SU-DHL-6 (cell line): ENCODE results near the gene ZNF804B.

Source experiments
- H2AFZ ChIP-seq: fragments of 200-600 bp; sonication (generic); 2 replicates; pipeline ENCODE4 v1.6.1; 2014; ENCODE audit warnings: low read depth, mild to moderate bottlenecking, moderate library complexity, mixed read lengths, antibody characterized with exemption, low read length; ENCODE audit not compliant: severe bottlenecking
- H3F3A ChIP-seq: fragments of 200-600 bp; shearing (Covaris generic); 2 replicates; pipeline ENCODE4 v1.6.0; 2016; ENCODE audit warnings: antibody characterized with exemption, mild to moderate bottlenecking; ENCODE audit not compliant: insufficient read depth
- H3K27ac ChIP-seq: fragments of 200-600 bp; sonication (generic); 2 replicates; pipeline ENCODE4 v1.5.1; 2016; ENCODE audit warnings: low read depth, mild to moderate bottlenecking, low read length, moderate library complexity, mixed read lengths
- H3K27me3 ChIP-seq: fragments of 200-600 bp; sonication (generic), shearing (Covaris generic); 2 replicates; pipeline ENCODE4 v1.6.0; 2014; ENCODE audit warnings: mild to moderate bottlenecking, low read length
- H3K36me3 ChIP-seq: fragments of 200-600 bp; sonication (generic); 2 replicates; pipeline ENCODE4 v1.6.1; 2014; ENCODE audit warnings: mild to moderate bottlenecking, low read length, mixed read lengths
- H3K4me2 ChIP-seq: fragments of 300-600, 200-600 bp; shearing (Covaris generic), sonication (generic); 2 replicates; pipeline ENCODE4 v1.6.0; 2014; ENCODE audit warnings: low read length, low read depth, mild to moderate bottlenecking; ENCODE audit not compliant: poor library complexity, severe bottlenecking
- H3K4me3 ChIP-seq: fragments of 200-600 bp; sonication (generic); 2 replicates; pipeline ENCODE4 v1.5.1; 2014; ENCODE audit warnings: antibody characterized with exemption, low read length, mild to moderate bottlenecking, mixed read lengths; ENCODE audit not compliant: insufficient read depth, poor library complexity, severe bottlenecking
- H3K79me2 ChIP-seq: fragments of 200-600 bp; sonication (generic); 2 replicates; pipeline ENCODE4 v1.6.1; 2014; ENCODE audit warnings: mild to moderate bottlenecking, low read length, moderate library complexity; ENCODE audit not compliant: insufficient read depth
- H3K9ac ChIP-seq: fragments of 200-600 bp; sonication (generic); 2 replicates; pipeline ENCODE4 v1.7.0; 2014; ENCODE audit warnings: mild to moderate bottlenecking, low read length
- H3K9me2 ChIP-seq: fragments of 200-600 bp; sonication (generic); replicated peaks from 2 replicates; pipeline ENCODE4 v1.6.1; 2014; ENCODE audit warnings: low read length; ENCODE audit not compliant: insufficient read depth
- H3K9me3 ChIP-seq: fragments of 200-600 bp; sonication (generic); 2 replicates; pipeline ENCODE4 v1.6.1; 2014; ENCODE audit warnings: low read length, mixed read lengths; ENCODE audit not compliant: insufficient read depth
- H4K20me1 ChIP-seq: fragments of 200-600 bp; sonication (generic); 2 replicates; pipeline ENCODE4 v1.6.1; 2014; ENCODE audit warnings: low read depth, mild to moderate bottlenecking, antibody characterized with exemption, low read length, moderate library complexity, mixed read lengths
- EZH2phosphoT487 ChIP-seq: fragments of 200-600 bp; sonication (generic), shearing (Covaris generic); conservative IDR thresholded peaks from 2 replicates; pipeline ENCODE4 v1.6.1; 2018; ENCODE audit warnings: mild to moderate bottlenecking, antibody characterized with exemption, low read length, moderate library complexity, mixed read lengths
- TF ChIP-seq, protein P1 (sequence below): fragments of 200-600 bp; sonication (generic); IDR thresholded peaks from one replicate; pipeline ENCODE4 v1.5.1; 2017; ENCODE audit warnings: antibody characterized with exemption, mild to moderate bottlenecking, low read length, moderate library complexity; ENCODE audit not compliant: insufficient read depth, poor library complexity, severe bottlenecking

Gene ZNF804B

DNA sequence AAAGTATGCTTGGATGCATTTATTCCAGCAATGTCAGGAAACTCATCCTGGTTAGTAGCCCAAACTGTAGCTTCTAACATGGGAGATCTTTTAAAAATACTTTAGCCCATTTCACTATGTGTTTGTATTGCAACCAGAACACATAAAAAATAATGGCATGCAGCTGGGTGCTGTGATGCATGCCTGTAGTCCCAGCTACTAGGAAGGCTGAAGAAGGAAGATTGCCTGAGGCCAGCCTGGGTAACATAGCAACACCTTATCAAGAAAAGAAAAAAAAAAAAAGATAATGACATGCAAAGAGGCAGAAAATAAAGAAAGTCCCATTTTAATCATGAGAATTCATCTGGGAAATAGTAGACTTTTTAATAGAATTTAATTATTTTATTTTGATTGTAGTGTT, 553.1 kb downstream of the ZNF804B start:
- Histone ChIP-seq H4K20me1 (no peaks in the 10 kb centered on the region), H3K79me2 (no peaks in the 10 kb centered on the region), H3K9ac (no peak overlapping the region), H3K27ac (peak overlapping the region; percentile 9; the same call in 1 of the 2 replicates), H3F3A (no peaks in the 10 kb centered on the region), H3K36me3 (no peaks in the 10 kb centered on the region), H3K4me3 (no peak overlapping the region), H3K4me2 (peak overlapping the region; percentile 24), H2AFZ (no peak overlapping the region), H3K27me3 (no peaks in the 10 kb centered on the region), H3K9me2 (no peaks in the 10 kb centered on the region), H3K9me3 (no peaks in the 10 kb centered on the region)
- TF ChIP-seq, protein P1, sequence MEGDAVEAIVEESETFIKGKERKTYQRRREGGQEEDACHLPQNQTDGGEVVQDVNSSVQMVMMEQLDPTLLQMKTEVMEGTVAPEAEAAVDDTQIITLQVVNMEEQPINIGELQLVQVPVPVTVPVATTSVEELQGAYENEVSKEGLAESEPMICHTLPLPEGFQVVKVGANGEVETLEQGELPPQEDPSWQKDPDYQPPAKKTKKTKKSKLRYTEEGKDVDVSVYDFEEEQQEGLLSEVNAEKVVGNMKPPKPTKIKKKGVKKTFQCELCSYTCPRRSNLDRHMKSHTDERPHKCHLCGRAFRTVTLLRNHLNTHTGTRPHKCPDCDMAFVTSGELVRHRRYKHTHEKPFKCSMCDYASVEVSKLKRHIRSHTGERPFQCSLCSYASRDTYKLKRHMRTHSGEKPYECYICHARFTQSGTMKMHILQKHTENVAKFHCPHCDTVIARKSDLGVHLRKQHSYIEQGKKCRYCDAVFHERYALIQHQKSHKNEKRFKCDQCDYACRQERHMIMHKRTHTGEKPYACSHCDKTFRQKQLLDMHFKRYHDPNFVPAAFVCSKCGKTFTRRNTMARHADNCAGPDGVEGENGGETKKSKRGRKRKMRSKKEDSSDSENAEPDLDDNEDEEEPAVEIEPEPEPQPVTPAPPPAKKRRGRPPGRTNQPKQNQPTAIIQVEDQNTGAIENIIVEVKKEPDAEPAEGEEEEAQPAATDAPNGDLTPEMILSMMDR: no peak
- TF ChIP-seq EZH2phosphoT487: no peak

DNA sequence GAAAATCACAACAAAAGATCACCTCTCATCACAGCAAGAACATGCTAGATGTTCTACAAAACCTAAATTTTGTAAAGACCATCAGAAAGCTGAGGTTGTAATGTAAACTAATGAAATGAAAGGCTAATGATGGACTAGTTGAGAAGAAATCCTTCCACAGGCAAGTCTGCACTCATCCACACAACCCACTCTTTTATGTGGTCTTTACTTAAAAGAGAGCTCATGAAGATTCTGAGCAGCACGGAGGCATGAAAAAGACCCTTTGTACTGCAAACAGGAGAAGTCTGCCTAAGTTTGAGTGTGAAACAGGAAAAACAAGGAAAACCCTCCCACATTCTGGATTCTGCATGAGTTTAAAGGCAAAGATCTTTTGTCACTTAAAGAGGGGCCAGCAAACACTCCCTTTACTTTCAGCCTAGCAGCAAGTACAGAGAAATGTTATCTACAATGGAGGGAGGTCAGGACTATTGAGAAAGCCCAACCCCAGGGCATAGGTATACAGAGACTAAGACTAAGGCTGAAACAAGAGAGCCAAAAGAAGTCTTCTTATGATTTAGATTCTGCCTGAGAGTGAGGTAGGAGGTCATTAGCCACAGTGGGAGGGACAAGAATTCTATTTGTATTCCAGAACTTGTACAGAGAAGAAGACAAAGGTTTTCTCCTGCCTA, 557.2 kb downstream of the ZNF804B start:
- no peaks in the 10 kb centered on the region for H3K27me3 ChIP-seq
- no peak for TF ChIP-seq EZH2phosphoT487
- TF ChIP-seq, protein P1: no peak
- H3K9ac ChIP-seq: no peak overlapping the region
- peak overlapping the region; percentile 1 for H2AFZ ChIP-seq
- no peaks in the 10 kb centered on the region for H3K79me2 ChIP-seq
- no peaks in the 10 kb centered on the region for H3K36me3 ChIP-seq
- H3K9me3 ChIP-seq: no peaks in the 10 kb centered on the region
- H3K4me3 ChIP-seq: no peak overlapping the region
- no peaks in the 10 kb centered on the region for H4K20me1 ChIP-seq
- H3K27ac ChIP-seq: no peak overlapping the region
- H3K4me2 ChIP-seq: no peak overlapping the region
- H3K9me2 ChIP-seq: no peaks in the 10 kb centered on the region
- H3F3A ChIP-seq: no peaks in the 10 kb centered on the region

DNA sequence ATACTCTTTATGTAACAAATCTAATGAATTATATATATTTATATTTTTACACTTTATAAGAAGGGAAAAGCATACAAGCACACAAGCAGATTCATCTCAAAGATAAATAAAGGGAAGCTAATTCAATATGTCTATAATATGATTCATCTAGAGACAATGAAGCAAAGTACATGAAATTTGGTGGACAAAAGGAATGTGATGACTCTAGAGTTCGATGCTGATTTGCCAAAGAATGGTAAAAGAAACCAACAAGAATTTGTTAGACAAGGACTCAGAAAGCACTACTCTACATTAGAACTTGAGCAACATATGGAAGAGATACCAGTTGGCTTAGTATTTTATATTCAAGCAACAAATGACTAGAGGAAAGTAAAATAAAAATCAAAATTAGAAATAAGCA, 572.5 kb downstream of the ZNF804B start:
- no peaks in the 10 kb centered on the region for H4K20me1 ChIP-seq
- no peaks in the 10 kb centered on the region for H3K27me3 ChIP-seq
- H3K9me3 ChIP-seq: no peaks in the 10 kb centered on the region
- H3F3A ChIP-seq: no peaks in the 10 kb centered on the region
- no peak for TF ChIP-seq EZH2phosphoT487
- TF ChIP-seq, protein P1: no peak
- no peak overlapping the region for H2AFZ ChIP-seq
- no peaks in the 10 kb centered on the region for H3K79me2 ChIP-seq
- no peak overlapping the region for H3K4me2 ChIP-seq
- H3K9me2 ChIP-seq: 0 out of 2 replicates have a peak, but pooled peaks cover 4% of the 10 kb centered on the region
- no peak overlapping the region for H3K27ac ChIP-seq
- H3K4me3 ChIP-seq: no peak overlapping the region
- no peak overlapping the region for H3K9ac ChIP-seq
- no peaks in the 10 kb centered on the region for H3K36me3 ChIP-seq
